Activated CD8-positive, alpha-beta T cell treated with anti-CD3 and anti-CD28 coated beads for 36 hours (primary cell): ENCODE measurements around the gene STRA6. TPM values are rescaled to one million over a fixed set of nuclear protein-coding genes. Genes with fewer than 3 reads are reported as not detected.

Experiments
- ATAC-seq: fragments of 200-7000 bp; cut with Tn5 transposase; one replicate; pipeline ENCODE4 v1.10.0; 2021; ENCODE audit warnings: mild to moderate bottlenecking, moderate library complexity
- CTCF ChIA-PET: fragments of 350-600 bp; sonication (Branson Sonifier 250); formaldehyde crosslinking; loops from one replicate; lab custom pipeline; 2021; ENCODE audit warnings: antibody characterized with exemption; lab: Charles Lee
- POLR2A ChIA-PET: fragments of 350-600 bp; sonication (Branson Sonifier 250); formaldehyde crosslinking; loops from one replicate; lab custom pipeline; 2021; ENCODE audit warnings: antibody characterized with exemption; lab: Charles Lee
- DNase-seq: peaks from one replicate; pipeline ENCODE4 v3.0.0-alpha.2; 2020
- H3K27ac Mint-ChIP-seq: one replicate; pipeline ENCODE4 v1.8.0; 2021; ENCODE audit warnings: mild to moderate bottlenecking, mixed read lengths
- H3K27me3 Mint-ChIP-seq: one replicate; pipeline ENCODE4 v1.8.0; 2021; ENCODE audit warnings: mixed read lengths
- H3K36me3 Mint-ChIP-seq: one replicate; pipeline ENCODE4 v1.8.0; 2021; ENCODE audit warnings: low read depth, mixed read lengths
- H3K4me1 Mint-ChIP-seq: one replicate; pipeline ENCODE4 v1.8.0; 2021; ENCODE audit warnings: low read depth, mixed read lengths
- H3K4me3 Mint-ChIP-seq: one replicate; pipeline ENCODE4 v1.8.0; 2021; ENCODE audit warnings: mild to moderate bottlenecking, moderate library complexity, mixed read lengths
- H3K9me3 Mint-ChIP-seq: one replicate; pipeline ENCODE4 v1.8.0; 2021; ENCODE audit warnings: mixed read lengths
- intact Hi-C: fragments of 100-400 bp; cut with micrococcal nuclease; formaldehyde crosslinking; loops from one replicate; pipeline ENCODE4 v1.10.0; 2022
- total RNA-seq, 2 experiments: library from RNA; stranded (reverse); gene quantifications; one replicate each; pipeline ENCODE4 v1.2.3, GENCODE V29; 2021
- TF ChIP-seq, protein P1 (sequence below): fragments of 200-600 bp; IDR thresholded peaks from one replicate; pipeline ENCODE4 v1.8.0; 2022; ENCODE audit warnings: antibody characterized with exemption, mild to moderate bottlenecking

Gene STRA6
- total RNA-seq, 2 experiments from 2014 or later: 0.51 to 0.72 TPM

- CTCF ChIA-PET: no interaction called here
- ATAC-seq: no peak
- intact Hi-C loops: no loop called here
These were observed 17.9 kb downstream of the STRA6 start for GRCh38 chr15:74184582-74185091.

GRCh38 chr15:74182131-74182530, 20.5 kb downstream of the STRA6 start:
- ChIA-PET POLR2A (no interaction called here), CTCF (no interaction called here)
- ATAC-seq (no peak), DNase-seq (no peak)
- intact Hi-C loops: no loop called here
- TF ChIP-seq, protein P1, sequence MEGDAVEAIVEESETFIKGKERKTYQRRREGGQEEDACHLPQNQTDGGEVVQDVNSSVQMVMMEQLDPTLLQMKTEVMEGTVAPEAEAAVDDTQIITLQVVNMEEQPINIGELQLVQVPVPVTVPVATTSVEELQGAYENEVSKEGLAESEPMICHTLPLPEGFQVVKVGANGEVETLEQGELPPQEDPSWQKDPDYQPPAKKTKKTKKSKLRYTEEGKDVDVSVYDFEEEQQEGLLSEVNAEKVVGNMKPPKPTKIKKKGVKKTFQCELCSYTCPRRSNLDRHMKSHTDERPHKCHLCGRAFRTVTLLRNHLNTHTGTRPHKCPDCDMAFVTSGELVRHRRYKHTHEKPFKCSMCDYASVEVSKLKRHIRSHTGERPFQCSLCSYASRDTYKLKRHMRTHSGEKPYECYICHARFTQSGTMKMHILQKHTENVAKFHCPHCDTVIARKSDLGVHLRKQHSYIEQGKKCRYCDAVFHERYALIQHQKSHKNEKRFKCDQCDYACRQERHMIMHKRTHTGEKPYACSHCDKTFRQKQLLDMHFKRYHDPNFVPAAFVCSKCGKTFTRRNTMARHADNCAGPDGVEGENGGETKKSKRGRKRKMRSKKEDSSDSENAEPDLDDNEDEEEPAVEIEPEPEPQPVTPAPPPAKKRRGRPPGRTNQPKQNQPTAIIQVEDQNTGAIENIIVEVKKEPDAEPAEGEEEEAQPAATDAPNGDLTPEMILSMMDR: no peak
- Mint-ChIP-seq H3K27ac (no peak overlapping the region), H3K27me3 (no peaks in the 10 kb centered on the region), H3K4me3 (no peak overlapping the region), H3K36me3 (no peaks in the 10 kb centered on the region), H3K9me3 (no peaks in the 10 kb centered on the region), H3K4me1 (no peaks in the 10 kb centered on the region)

More at GRCh38 chr15:74184582-74185091, 17.9 kb downstream of the STRA6 start:
- POLR2A ChIA-PET: no interaction called here
- TF ChIP-seq, protein P1: no peak
- no peaks in the 10 kb centered on the region for H3K4me1 Mint-ChIP-seq
- H3K4me3 Mint-ChIP-seq: no peak overlapping the region
- no peaks in the 10 kb centered on the region for H3K27me3 Mint-ChIP-seq
- no peaks in the 10 kb centered on the region for H3K9me3 Mint-ChIP-seq
- no peak for DNase-seq
- H3K27ac Mint-ChIP-seq: no peak overlapping the region
- no peaks in the 10 kb centered on the region for H3K36me3 Mint-ChIP-seq

- DNase-seq (no peak), ATAC-seq (no peak)
- ChIA-PET CTCF (interaction anchor here (0.5 kb wide), 1 partner anchor 28 kb away, joined by 3 read pairs; no protein-coding TSS in a partner anchor), POLR2A (no interaction called here)
- intact Hi-C loops: no loop called here
- Mint-ChIP-seq H3K27me3 (no peaks in the 10 kb centered on the region), H3K9me3 (no peaks in the 10 kb centered on the region), H3K36me3 (no peaks in the 10 kb centered on the region), H3K4me3 (no peak overlapping the region), H3K4me1 (no peaks in the 10 kb centered on the region), H3K27ac (no peak overlapping the region)
- TF ChIP-seq, protein P1: no peak
These were observed 21.5 kb downstream of the STRA6 start for GRCh38 chr15:74180881-74181602.

DNA sequence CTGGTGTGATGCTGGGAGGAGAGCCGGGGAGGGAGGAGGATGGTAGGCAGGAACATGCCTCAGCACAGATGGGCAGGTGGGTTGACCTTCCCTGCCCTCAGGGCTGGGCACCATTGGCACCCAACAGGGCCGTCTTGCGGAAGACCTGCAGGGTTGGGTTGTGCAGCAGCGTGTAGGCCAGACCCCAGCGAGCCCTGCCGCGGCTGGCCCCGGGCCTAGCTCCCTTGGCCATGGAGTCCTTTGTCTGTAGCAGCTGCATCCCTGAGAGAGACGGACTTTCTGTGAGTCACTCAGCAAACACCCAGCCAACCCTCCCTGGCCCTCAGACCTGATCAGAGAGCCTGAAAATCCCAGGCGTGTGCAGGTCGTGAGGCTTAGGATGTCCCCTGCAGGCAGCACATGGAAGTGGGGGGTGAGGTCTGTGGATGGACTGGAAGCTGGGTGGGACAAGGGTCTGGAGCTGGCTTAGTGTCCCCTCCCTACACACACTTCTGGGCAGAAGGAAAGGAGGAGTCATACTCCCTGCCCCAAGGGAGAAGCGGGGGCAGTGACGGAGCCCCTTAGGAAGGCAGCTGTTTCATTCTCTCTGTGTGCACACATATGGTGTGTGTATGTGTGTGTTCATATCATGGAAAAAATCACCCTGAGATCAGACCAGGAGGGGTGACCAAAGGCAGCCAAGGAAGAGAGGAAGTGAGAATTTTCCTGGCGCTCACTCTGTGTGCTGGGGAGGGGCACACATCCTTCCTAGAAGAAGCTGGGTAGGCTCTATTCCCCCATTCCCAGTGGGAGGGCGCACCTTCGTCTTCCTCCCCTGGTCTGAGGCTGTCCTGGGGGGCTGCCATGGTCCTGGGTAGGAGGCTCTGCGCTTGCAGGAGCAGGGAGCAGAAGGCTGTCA, 22.4 kb downstream of the STRA6 start:
- CTCF ChIA-PET: interaction anchor here (0.5 kb wide), 1 partner anchor 27 kb away, joined by 3 read pairs; no protein-coding TSS in a partner anchor
- TF ChIP-seq, protein P1: no peak

More for the DNA sequence above, 22.4 kb downstream of the STRA6 start:
- H3K27me3 Mint-ChIP-seq: no peaks in the 10 kb centered on the region
- ATAC-seq (no peak), DNase-seq (no peak)
- no peaks in the 10 kb centered on the region for H3K4me1 Mint-ChIP-seq
- POLR2A ChIA-PET: no interaction called here
- no peak overlapping the region for H3K4me3 Mint-ChIP-seq
- no peaks in the 10 kb centered on the region for H3K9me3 Mint-ChIP-seq
- no peaks in the 10 kb centered on the region for H3K36me3 Mint-ChIP-seq
- H3K27ac Mint-ChIP-seq: no peak overlapping the region
- intact Hi-C loops: no loop called here
